ENCODE measurements around the gene UBR4. TPM values are rescaled to one million over a fixed set of nuclear protein-coding genes. Genes with fewer than 3 reads are reported as not detected.

UBR4 gene
- total RNA-seq, 2 experiments from 2014 or later, result 121 to 126 TPM

- H2AFZ ChIP-seq (ENCODE audit: low read length), result no peak overlapping the region
- DNase-seq (ENCODE audit: low spot score), result no peak
- H4K20me1 ChIP-seq (ENCODE audit: insufficient read depth, low read length), result peaks cover 5% of the 10 kb centered on the region
- TF ChIP-seq EZH2phosphoT487 (IDR thresholded peaks at IDR 0.05; ENCODE audit: borderline replicate concordance, low read depth, low read length) (no peak), CTCF (conservative IDR thresholded peaks at IDR 0.05; ENCODE audit: low read length) (no peak)
- no peak overlapping the region for H3K4me3 ChIP-seq (ENCODE audit: low read depth, low read length, poor library complexity, severe bottlenecking)
- intact Hi-C loops (cut with micrococcal nuclease; ENCODE audit: unreplicated experiment), result no loop called here
- H3K4me2 ChIP-seq (ENCODE audit: low read length), result no peak overlapping the region
- ChIA-PET CTCF (ENCODE audit: unreplicated experiment) (no interaction called here), POLR2A (no interaction called here)
- no TSS peak for BruUV-seq (replicated peaks)
- no peaks in the 10 kb centered on the region for H3K9me3 ChIP-seq (ENCODE audit: low read length)
- peaks cover 96% of the 10 kb centered on the region for H3K36me3 ChIP-seq (ENCODE audit: insufficient read depth, low read length)
- no peaks in the 10 kb centered on the region for H3K79me2 ChIP-seq (ENCODE audit: insufficient read depth, low read depth, low read length)
- no peak overlapping the region for H3K27ac ChIP-seq (ENCODE audit: low read depth, low read length, poor library complexity, severe bottlenecking)
- H3K9me2 ChIP-seq (ENCODE audit: insufficient read depth, low read length), result no peaks in the 10 kb centered on the region
- no peaks in the 10 kb centered on the region for H3K4me1 ChIP-seq (ENCODE audit: insufficient read depth, low read length, poor library complexity, severe bottlenecking)
Observed at GRCh38 chr1:19087017-19087736, 122.9 kb downstream of the UBR4 start.

- TF ChIP-seq CTCF (conservative IDR thresholded peaks at IDR 0.05; ENCODE audit: low read length) (no peak), EZH2phosphoT487 (IDR thresholded peaks at IDR 0.05; ENCODE audit: borderline replicate concordance, low read depth, low read length) (no peak)
- Histone ChIP-seq H3K79me2 (ENCODE audit: insufficient read depth, low read depth, low read length) (no peaks in the 10 kb centered on the region), H3K4me1 (ENCODE audit: insufficient read depth, low read length, poor library complexity, severe bottlenecking) (no peaks in the 10 kb centered on the region), H3K27ac (ENCODE audit: low read depth, low read length, poor library complexity, severe bottlenecking) (no peak overlapping the region), H3K9me2 (ENCODE audit: insufficient read depth, low read length) (no peaks in the 10 kb centered on the region), H4K20me1 (ENCODE audit: insufficient read depth, low read length) (peaks cover 2% of the 10 kb centered on the region), H3K4me3 (ENCODE audit: low read depth, low read length, poor library complexity, severe bottlenecking) (no peak overlapping the region), H3K36me3 (ENCODE audit: insufficient read depth, low read length) (peaks cover 96% of the 10 kb centered on the region), H2AFZ (ENCODE audit: low read length) (no peak overlapping the region), H3K9me3 (ENCODE audit: low read length) (no peaks in the 10 kb centered on the region), H3K4me2 (ENCODE audit: low read length) (no peak overlapping the region)
- no TSS peak for BruUV-seq (replicated peaks)
- DNase-seq (ENCODE audit: low spot score), result no peak
- intact Hi-C loops (cut with micrococcal nuclease; ENCODE audit: unreplicated experiment), result no loop called here
- CTCF ChIA-PET (ENCODE audit: unreplicated experiment), result no interaction called here
- POLR2A ChIA-PET, result no interaction called here
Observed at GRCh38 chr1:19086176-19086875, 123.7 kb downstream of the UBR4 start.

GRCh38 chr1:19084206-19084738 is 125.8 kb downstream of the UBR4 start:
- H3K4me2 ChIP-seq (ENCODE audit: low read length), result no peak overlapping the region
- no peak overlapping the region for H3K27ac ChIP-seq (ENCODE audit: low read depth, low read length, poor library complexity, severe bottlenecking)
- TF ChIP-seq CTCF (conservative IDR thresholded peaks at IDR 0.05; ENCODE audit: low read length), result no peak
- no peak for TF ChIP-seq EZH2phosphoT487 (IDR thresholded peaks at IDR 0.05; ENCODE audit: borderline replicate concordance, low read depth, low read length)
- DNase-seq (ENCODE audit: low spot score), result no peak
- intact Hi-C loops (cut with micrococcal nuclease; ENCODE audit: unreplicated experiment), result no loop called here
- peaks cover 97% of the 10 kb centered on the region for H3K36me3 ChIP-seq (ENCODE audit: insufficient read depth, low read length)
- no peaks in the 10 kb centered on the region for H3K9me2 ChIP-seq (ENCODE audit: insufficient read depth, low read length)
- no peaks in the 10 kb centered on the region for H4K20me1 ChIP-seq (ENCODE audit: insufficient read depth, low read length)
- POLR2A ChIA-PET, result no interaction called here
- no peaks in the 10 kb centered on the region for H3K4me1 ChIP-seq (ENCODE audit: insufficient read depth, low read length, poor library complexity, severe bottlenecking)
- no TSS peak for BruUV-seq (replicated peaks)
- no peak overlapping the region for H2AFZ ChIP-seq (ENCODE audit: low read length)
- CTCF ChIA-PET (ENCODE audit: unreplicated experiment), result no interaction called here
- no peak overlapping the region for H3K4me3 ChIP-seq (ENCODE audit: low read depth, low read length, poor library complexity, severe bottlenecking)
- no peaks in the 10 kb centered on the region for H3K9me3 ChIP-seq (ENCODE audit: low read length)
- H3K79me2 ChIP-seq (ENCODE audit: insufficient read depth, low read depth, low read length), result no peaks in the 10 kb centered on the region

All from OCI-LY7 (cell line).